ENCODE results near the gene UGT3A1.
"Not testable (repeated sequence)": the region's sequence is repeated elsewhere in the genome, so short reads cannot be mapped to it uniquely, and the experiment has no call there.

Gene UGT3A1

DNA sequence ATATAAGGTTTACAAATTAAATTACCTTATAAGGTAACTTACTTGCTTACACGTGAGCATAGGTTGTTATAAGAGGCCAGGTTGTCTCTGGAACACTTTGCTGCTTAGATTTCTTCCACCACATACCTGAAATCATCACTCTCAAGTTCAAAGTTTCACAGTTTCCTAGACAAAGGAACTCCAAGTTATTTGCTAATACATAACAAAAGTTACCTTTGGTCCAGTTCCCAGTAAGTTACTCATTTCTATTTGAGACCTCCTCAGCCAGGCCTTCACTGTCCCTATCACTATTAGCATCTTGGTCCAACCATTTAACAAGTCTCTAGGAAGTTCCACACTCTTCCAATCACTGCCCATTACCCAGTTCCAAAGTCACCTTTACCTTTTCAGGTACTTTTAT is 18.5 kb upstream of the UGT3A1 start:
- no peak overlapping the region for H3K4me3 Mint-ChIP-seq
- ATAC-seq (no peak), DNase-seq (ENCODE audit: low spot score in 2 of 2) (no peak)
- no peaks in the 10 kb centered on the region for H3K36me3 Mint-ChIP-seq
- H3K4me1 Mint-ChIP-seq, result no peaks in the 10 kb centered on the region
- peaks cover 13% of the 10 kb centered on the region for H3K9me3 Mint-ChIP-seq
- no peak overlapping the region for H3K27ac Mint-ChIP-seq

DNA sequence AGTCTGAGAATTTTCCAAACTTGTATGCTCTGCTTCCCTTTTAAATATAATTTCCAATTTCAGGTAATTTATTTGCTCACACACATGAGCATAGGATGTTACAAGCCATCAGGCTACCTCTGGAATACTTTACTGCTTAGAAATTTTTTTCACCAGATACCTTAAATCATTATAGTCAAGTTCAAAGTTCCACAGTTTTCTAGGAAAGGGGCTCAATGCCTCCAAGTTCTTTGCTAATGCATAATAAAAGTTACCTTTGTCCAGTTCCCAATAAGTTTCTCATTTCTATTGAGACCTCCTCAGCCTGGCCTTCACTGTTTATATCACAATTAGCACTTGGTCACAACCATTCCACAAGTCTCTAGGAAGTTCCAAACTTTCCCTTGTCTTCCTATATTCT is 16.2 kb upstream of the UGT3A1 start:
- Mint-ChIP-seq H3K36me3 (no peaks in the 10 kb centered on the region), H3K4me1 (no peaks in the 10 kb centered on the region), H3K27ac (no peak overlapping the region), H3K4me3 (no peak overlapping the region), H3K9me3 (peaks cover 3% of the 10 kb centered on the region)
- DNase-seq (ENCODE audit: low spot score in 2 of 2) (no peak), ATAC-seq (no peak)

DNA sequence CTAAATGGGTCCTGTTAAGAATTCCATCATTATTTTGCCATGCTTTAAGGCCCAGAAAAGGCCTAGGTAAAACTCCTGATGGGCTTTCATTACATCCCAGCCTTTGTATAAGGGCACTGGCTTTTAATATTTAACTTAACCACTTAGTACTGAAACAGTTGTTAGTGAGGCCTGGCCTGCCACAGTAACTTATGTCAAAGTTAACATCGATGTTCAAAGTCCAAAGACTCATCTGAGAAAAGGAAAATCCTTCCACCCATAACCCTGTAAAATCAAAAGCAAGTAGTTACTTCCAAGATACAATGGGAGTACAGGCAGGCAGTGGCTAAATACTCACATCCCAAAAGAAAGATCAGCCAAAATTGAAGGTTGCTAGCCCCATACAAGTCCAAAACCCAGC is 15.0 kb upstream of the UGT3A1 start:
- DNase-seq (ENCODE audit: low spot score in 2 of 2), result no peak
- no peaks in the 10 kb centered on the region for H3K36me3 Mint-ChIP-seq
- H3K27ac Mint-ChIP-seq, result no peak overlapping the region
- H3K4me1 Mint-ChIP-seq, result no peaks in the 10 kb centered on the region
- H3K4me3 Mint-ChIP-seq, result no peak overlapping the region
- ATAC-seq, result no peak
- H3K9me3 Mint-ChIP-seq, result peaks cover 3% of the 10 kb centered on the region

DNA sequence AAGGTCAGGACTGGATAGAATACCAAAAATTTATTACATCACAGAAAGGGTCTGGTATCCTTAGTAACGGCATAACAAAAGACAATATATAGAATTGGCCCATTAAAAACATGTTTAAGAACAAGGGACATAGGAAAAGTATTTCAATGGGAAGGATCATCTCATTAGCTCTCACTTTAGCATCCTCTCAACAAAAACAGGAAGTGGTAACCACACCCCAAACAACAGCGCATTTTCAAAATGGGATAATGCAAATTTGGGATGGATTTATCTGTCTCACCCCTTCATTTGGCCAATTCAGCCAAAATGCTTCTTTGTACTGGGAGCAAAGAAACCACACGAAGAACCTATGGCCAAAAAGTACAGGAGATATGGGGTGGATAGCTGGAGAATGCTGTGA is 9.8 kb upstream of the UGT3A1 start:
- no peak overlapping the region for H3K27ac Mint-ChIP-seq
- DNase-seq (ENCODE audit: low spot score in 2 of 2) (no peak), ATAC-seq (no peak)
- no peaks in the 10 kb centered on the region for H3K4me1 Mint-ChIP-seq
- H3K9me3 Mint-ChIP-seq, result no peaks in the 10 kb centered on the region
- H3K36me3 Mint-ChIP-seq, result no peaks in the 10 kb centered on the region
- no peak overlapping the region for H3K4me3 Mint-ChIP-seq

DNA sequence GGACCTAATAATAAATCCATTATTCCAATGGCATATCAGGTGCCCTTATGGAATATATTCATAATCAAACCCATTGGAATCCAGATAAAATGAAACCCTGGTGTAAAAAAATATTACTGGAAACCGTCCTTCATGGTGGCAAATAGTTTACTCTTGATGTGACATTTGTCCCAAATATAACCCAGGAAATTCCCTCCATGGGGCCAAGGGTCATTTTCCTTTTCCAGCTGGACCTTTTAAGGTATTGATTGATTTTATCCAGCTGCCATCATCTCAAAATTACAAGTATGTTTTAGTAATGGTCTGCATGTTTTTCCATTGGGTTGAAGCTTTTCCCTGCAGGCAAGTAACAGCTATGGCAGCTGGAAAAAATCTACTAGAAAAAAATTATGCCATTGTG is 8.4 kb upstream of the UGT3A1 start:
- DNase-seq (ENCODE audit: low spot score in 2 of 2) (no peak), ATAC-seq (no peak)
- H3K36me3 Mint-ChIP-seq, result no peaks in the 10 kb centered on the region
- no peaks in the 10 kb centered on the region for H3K9me3 Mint-ChIP-seq
- no peak overlapping the region for H3K4me3 Mint-ChIP-seq
- H3K27ac Mint-ChIP-seq, result no peak overlapping the region
- no peaks in the 10 kb centered on the region for H3K4me1 Mint-ChIP-seq

DNA sequence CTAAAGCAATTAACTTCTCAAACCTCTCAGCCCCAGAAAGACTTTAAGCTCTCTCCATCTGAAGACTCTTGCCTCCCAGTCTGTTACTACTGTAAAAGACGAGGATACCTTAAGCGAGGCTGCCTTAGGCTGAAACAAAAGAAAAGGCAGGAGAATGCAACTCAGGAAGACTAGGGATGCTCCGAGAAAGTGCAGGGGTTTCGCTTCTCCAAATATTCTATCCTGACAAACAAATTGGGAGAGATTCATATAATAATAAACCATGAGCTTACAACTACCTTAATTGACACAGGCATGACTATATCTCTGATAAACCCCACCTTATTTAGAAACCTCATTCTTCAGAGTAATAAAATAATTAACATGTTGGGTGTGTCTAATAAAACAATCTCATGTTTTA is 4.9 kb upstream of the UGT3A1 start:
- Mint-ChIP-seq H3K9me3 (no peaks in the 10 kb centered on the region), H3K4me3 (no peak overlapping the region), H3K4me1 (no peaks in the 10 kb centered on the region), H3K27ac (no peak overlapping the region), H3K36me3 (no peaks in the 10 kb centered on the region)
- no peak for ATAC-seq
- DNase-seq (ENCODE audit: low spot score in 2 of 2), result no peak

DNA sequence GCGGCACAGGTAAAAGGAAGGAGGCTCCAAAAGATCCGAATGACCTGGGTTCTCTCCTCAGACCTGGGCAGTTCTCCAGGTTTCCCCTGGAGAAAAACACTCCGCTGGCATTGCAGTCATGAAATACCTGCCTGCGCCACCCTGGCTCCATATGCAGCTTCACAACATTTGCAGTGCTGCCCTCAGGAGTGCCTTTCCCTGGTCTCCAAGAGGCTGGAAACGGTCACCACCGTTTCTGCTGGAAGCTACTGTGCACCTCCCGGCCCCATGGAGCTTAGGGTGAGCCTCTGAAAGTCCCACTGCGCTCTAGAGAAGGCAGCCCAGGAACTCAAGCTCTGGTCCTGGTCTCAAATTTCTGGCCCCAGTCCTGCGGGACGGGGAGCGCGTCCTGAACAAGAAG is 670 bp downstream of the UGT3A1 start:
- H3K36me3 Mint-ChIP-seq, result no peaks in the 10 kb centered on the region
- ATAC-seq, result no peak
- no peak for DNase-seq (ENCODE audit: low spot score in 2 of 2)
- no peaks in the 10 kb centered on the region for H3K9me3 Mint-ChIP-seq
- H3K27ac Mint-ChIP-seq, result no peak overlapping the region
- no peak overlapping the region for H3K4me3 Mint-ChIP-seq
- no peaks in the 10 kb centered on the region for H3K4me1 Mint-ChIP-seq

DNA sequence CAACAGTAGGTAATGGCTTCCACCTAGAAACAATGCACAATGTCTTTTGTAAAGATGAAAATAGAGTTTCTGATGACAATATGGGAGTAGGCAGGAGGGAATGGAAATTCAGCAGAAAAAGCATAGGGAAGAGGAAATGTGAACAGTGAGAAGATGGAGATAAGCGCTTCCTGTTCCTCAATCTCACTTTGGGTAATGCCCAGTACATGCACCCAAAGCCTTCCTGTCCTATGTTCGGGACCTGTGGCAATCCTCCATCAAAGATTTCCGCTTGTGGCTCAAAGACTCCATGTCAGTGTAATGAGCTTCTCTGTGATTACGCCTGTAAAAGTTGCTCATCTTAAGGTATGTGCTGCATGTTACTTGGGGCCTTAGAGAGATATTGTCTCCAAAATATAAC is 2.7 kb downstream of the UGT3A1 start:
- Mint-ChIP-seq H3K4me1 (no peaks in the 10 kb centered on the region), H3K27ac (no peak overlapping the region), H3K4me3 (no peak overlapping the region), H3K36me3 (no peaks in the 10 kb centered on the region), H3K9me3 (no peaks in the 10 kb centered on the region)
- ATAC-seq, result no peak
- DNase-seq (ENCODE audit: low spot score in 2 of 2), result no peak

DNA sequence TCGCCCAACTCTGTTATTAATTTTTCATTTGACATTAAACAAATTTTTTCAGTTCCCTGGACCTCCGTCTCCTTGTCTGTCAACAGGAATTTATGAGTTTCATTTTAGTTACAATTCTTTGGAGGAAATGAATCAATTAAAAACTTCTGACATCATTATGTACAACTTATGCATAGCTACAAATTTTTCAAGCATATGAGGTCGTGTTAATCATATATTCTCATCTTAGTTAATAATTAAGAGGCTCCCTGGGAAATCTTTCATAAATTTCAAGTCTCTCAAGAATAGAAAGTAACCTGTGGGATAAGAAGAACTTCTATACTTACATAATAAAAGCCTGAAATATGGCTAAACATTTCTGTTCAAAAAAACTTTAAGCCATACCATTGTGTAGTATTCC is 3.4 kb downstream of the UGT3A1 start:
- DNase-seq (ENCODE audit: low spot score in 2 of 2) (no peak), ATAC-seq (no peak)
- Mint-ChIP-seq H3K36me3 (no peaks in the 10 kb centered on the region), H3K4me1 (no peaks in the 10 kb centered on the region), H3K9me3 (no peaks in the 10 kb centered on the region), H3K27ac (no peak overlapping the region), H3K4me3 (no peak overlapping the region)

DNA sequence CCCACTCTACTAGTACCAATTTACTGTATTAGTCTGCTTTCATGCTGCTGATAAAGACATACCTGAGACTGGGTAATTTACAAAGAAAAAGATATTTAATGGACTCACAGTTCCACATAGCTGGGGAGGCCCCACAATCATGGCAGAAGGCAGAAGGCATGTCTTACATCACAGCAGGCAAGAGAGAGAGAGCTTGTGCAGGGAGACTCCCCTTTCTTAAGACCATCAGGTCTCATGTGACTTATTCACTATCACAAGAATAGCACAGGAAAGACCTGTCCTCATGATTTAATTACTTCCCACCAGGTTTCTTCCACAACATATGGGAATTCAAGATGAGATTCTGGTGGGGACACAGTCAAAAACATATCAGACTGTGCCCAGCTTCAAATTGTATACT is 11.5 kb downstream of the UGT3A1 start:
- DNase-seq (ENCODE audit: low spot score in 2 of 2), result no peak
- H3K4me3 Mint-ChIP-seq, result no peak overlapping the region
- no peaks in the 10 kb centered on the region for H3K36me3 Mint-ChIP-seq
- no peaks in the 10 kb centered on the region for H3K4me1 Mint-ChIP-seq
- H3K27ac Mint-ChIP-seq, result no peak overlapping the region
- ATAC-seq, result no peak
- H3K9me3 Mint-ChIP-seq, result peaks cover 10% of the 10 kb centered on the region

DNA sequence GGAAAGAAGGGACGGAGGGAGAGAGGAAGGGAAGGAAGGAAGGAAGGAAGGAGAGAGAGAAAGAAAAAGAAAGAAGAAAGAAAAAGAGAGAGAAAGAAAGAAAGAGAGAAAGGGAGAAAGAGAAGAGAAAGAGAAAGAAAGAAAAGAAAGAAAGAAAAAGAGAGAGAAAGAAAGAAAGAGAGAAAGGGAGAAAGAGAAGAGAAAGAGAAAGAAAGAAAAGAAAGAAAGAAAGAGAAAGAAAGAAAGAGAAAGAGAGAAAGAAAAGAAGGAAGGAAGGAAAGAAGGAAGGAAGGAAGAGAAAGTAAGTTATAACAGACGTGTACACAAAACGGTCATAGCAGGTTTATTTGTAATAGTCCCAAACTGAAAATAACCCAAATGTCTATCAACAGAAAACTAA is 14.3 kb downstream of the UGT3A1 start:
- H3K9me3 Mint-ChIP-seq; ATAC-seq; H3K36me3 Mint-ChIP-seq; H3K4me1 Mint-ChIP-seq; DNase-seq (ENCODE audit: low spot score in 2 of 2); H3K4me3 Mint-ChIP-seq; H3K27ac Mint-ChIP-seq: not testable (repeated sequence)

DNA sequence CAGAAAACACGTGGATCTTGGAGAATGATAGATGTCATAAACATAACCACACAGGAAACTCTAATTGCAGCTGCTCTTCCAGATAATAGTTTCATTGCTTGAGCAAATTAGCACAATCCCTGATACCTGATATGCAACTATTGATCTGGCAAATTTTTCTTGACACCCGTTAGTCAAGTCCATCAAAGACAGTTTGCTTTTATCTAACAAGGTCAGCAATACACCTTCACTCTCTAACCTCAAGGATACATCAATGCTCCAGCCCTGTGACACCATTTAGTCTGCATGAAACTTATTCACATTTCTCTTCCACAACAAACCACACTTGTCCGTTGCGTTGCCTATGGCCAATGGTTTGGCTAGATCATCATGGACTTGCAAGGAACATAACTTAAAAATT is 16.6 kb downstream of the UGT3A1 start:
- Mint-ChIP-seq H3K9me3 (peaks cover 9% of the 10 kb centered on the region), H3K27ac (no peak overlapping the region), H3K4me3 (no peak overlapping the region), H3K36me3 (no peaks in the 10 kb centered on the region), H3K4me1 (no peaks in the 10 kb centered on the region)
- DNase-seq (ENCODE audit: low spot score in 2 of 2), result peak in 1 of 2 donors; percentile 3
- ATAC-seq, result no peak

DNA sequence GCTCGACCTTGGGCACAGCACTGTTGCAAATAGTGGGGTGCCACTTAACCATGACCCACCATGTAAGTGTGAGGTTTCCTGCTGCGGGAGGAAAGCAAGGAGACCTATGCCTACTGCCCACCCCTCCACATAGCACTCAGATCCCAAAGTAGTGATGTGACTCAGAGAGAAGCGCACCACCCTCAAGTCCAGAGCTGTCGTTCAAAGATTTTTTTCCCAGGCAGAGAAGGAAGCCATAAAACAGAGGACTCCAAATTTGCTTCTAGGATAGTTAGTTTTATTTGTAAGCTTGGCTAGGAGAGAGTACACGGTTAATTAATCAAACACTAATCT is 19.3 kb downstream of the UGT3A1 start:
- no peak overlapping the region for H3K4me3 Mint-ChIP-seq
- no peaks in the 10 kb centered on the region for H3K36me3 Mint-ChIP-seq
- DNase-seq (ENCODE audit: low spot score in 2 of 2), result no peak
- H3K27ac Mint-ChIP-seq, result no peak overlapping the region
- ATAC-seq, result no peak
- peaks cover 6% of the 10 kb centered on the region for H3K9me3 Mint-ChIP-seq
- H3K4me1 Mint-ChIP-seq, result no peaks in the 10 kb centered on the region

DNA sequence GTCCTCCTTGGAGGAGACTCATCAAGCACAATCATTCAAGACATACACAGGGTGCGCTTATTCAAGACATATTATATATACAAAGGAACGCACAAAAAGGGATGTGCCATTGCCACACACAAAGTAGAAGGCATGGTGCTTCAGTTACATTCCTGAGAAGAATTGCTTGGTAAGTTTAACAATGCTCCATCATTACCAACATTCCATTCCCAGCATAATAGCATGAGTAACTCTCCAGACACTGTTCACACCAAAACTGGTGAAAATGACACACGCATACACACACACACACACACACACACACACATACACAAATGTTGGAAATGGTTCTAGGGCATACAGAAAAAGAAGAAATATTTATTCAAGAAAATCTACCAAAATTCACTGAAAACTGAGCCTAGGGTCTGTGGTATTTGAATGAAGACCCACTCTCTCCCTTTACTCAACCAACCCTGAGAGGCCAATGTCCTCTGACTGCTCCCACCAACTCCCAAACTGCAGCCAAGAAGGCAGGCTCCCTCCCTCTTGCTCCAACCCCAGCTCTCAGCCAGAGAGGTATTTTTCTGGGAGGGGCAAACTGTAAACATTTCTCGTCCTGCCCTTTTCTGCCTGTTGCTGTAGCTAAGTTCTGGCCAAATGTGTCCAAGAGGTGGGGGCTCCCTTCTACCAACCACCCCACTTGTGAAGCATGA is 19.9 kb downstream of the UGT3A1 start:
- Mint-ChIP-seq H3K4me1 (no peaks in the 10 kb centered on the region), H3K27ac (no peak overlapping the region), H3K36me3 (no peaks in the 10 kb centered on the region), H3K9me3 (peaks cover 2% of the 10 kb centered on the region), H3K4me3 (no peak overlapping the region)
- ATAC-seq, result no peak
- DNase-seq (ENCODE audit: low spot score in 2 of 2), result peak in 1 of 2 donors; percentile 18

DNA sequence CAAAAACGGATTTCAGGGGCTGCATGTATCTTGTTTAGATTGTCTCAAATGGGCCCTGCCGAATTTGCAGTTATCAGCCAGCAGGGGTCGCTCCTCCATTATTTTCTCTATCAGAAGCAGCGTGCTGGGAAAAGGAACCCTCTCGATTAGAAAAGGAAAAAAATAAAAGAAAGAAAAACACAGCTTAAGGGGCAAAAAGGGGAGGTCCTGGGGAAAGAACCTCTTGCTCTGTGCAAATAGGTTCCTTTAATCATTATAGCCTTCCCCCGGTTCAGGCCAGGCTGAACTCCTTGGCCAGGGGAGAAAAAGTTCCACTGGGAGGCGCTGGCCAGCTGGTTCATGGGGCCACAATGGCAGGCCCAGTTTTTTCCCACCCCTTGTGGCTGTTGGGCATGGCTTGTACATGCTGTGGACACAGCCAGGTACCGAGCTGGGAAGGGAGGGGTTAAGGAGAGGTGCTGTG is 27.8 kb downstream of the UGT3A1 start:
- H3K4me1 Mint-ChIP-seq, result no peaks in the 10 kb centered on the region
- no peaks in the 10 kb centered on the region for H3K9me3 Mint-ChIP-seq
- no peak overlapping the region for H3K27ac Mint-ChIP-seq
- ATAC-seq, result no peak
- H3K36me3 Mint-ChIP-seq, result no peaks in the 10 kb centered on the region
- no peak for DNase-seq (ENCODE audit: low spot score in 2 of 2)
- H3K4me3 Mint-ChIP-seq, result no peak overlapping the region

DNA sequence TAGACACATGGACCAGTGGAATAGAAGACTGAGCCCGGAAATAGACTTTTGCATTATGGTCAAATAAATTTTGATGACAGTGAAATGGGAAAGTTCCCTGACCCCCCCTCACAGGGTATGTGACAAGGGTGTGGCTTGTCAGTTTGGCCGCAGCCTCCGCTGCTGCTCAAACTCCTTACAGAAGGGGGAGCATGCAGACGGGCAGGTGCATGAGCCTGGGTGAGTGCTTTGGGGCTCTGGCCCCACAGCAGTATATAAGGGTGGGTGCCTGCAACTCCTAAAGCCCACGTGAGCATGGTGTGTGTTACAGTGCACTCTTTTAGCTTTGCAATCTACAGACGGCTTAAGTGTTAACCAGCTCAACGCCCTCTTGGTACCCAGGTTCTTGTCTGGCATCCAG is 30.9 kb downstream of the UGT3A1 start:
- Mint-ChIP-seq H3K27ac (no peak overlapping the region), H3K36me3 (no peaks in the 10 kb centered on the region), H3K4me3 (no peak overlapping the region), H3K9me3 (peaks cover 2% of the 10 kb centered on the region), H3K4me1 (no peaks in the 10 kb centered on the region)
- DNase-seq (ENCODE audit: low spot score in 2 of 2), result no peak
- no peak for ATAC-seq

DNA sequence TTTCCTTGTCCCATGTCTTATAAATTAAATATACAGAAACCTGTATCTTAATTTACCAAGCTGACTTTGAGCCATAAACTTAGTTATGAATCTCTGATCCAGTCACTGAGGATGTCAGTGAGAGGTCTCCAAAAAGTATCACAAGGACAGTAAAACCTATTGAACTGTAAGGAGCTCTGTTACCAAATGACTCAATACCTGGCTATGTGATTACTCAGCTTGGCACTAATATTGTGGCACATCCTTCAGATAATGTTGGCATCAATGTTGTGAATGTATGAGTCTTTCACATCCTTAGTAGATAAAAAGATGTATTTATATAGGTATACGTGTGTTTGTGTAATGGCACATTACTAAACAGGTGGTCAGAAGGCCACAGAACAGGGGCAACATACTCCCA is 34.8 kb downstream of the UGT3A1 start:
- no peak for ATAC-seq
- H3K4me1 Mint-ChIP-seq, result peaks cover 8% of the 10 kb centered on the region

More for the DNA sequence above, 34.8 kb downstream of the UGT3A1 start:
- Mint-ChIP-seq H3K9me3 (peaks cover 2% of the 10 kb centered on the region), H3K36me3 (no peaks in the 10 kb centered on the region), H3K4me3 (no peak overlapping the region), H3K27ac (no peak overlapping the region)
- no peak for DNase-seq (ENCODE audit: low spot score in 2 of 2)
